ENCODE results near the gene KRT2.

KRT2 gene

DNA sequence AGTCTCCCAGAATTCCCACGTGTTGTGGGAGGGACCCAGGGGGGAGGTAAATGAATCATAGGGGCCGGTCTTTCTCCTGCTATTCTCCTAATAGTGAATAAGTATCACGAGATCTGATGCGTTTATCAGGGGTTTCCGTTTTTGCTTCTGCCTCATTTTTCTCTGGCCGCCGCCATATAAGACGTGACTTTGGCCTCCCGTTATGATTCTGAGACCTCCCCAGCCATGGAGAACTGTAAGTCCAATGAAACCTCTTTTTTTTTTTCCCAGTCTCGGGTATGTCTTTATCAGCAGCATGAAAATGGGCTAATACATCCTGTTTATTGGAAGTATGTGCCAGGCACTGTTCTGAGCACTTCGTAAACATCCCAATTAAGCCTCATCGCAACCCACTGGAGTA, 51.5 kb downstream of the KRT2 start (continued):
- no peak for TF ChIP-seq PATZ1 (CRISPR knock-in tag; IDR thresholded peaks at IDR 0.05; ENCODE audit: borderline replicate concordance)
- TF ChIP-seq SNAI2 (CRISPR knock-in tag; IDR thresholded peaks at IDR 0.05) = no peak

DNA sequence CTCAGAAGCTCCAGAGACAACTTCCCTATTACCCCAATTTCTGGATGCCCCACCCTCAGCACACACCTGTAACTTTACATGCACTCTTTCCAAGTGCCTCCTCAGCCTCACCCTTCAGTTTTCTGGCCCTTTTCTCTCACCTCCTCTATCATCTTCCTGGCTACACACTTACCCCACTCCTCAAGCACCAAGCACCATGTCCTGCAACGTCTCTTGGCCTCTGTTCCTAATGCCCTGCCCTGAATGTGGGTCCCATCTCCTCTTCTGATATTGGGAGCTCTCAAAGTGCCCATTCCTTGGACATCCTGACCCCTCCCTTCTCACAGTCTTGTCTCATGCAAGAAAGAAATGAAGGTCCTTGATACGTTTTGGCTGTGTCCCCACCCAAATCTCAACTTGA, 51.9 kb downstream of the KRT2 start:
- TF ChIP-seq TCF4 (CRISPR knock-in tag; IDR thresholded peaks at IDR 0.05; ENCODE audit: borderline replicate concordance) (no peak), TSHZ2 (CRISPR knock-in tag; IDR thresholded peaks at IDR 0.05) (no peak)
- no peak for ATAC-seq

- TF ChIP-seq PATZ1 (CRISPR knock-in tag; IDR thresholded peaks at IDR 0.05; ENCODE audit: borderline replicate concordance) (no peak), ARNTL (CRISPR knock-in tag; IDR thresholded peaks at IDR 0.05; ENCODE audit: borderline replicate concordance, low read depth) (no peak), ZFP30 (CRISPR knock-in tag; IDR thresholded peaks at IDR 0.05) (no peak), ZNF565 (CRISPR knock-in tag; conservative IDR thresholded peaks at IDR 0.05; ENCODE audit: low read depth) (no peak), TOX (CRISPR knock-in tag; IDR thresholded peaks at IDR 0.05; ENCODE audit: borderline replicate concordance) (no peak), RARB (CRISPR knock-in tag; IDR thresholded peaks at IDR 0.05) (no peak), TSHZ2 (CRISPR knock-in tag; IDR thresholded peaks at IDR 0.05) (no peak), SNAI2 (CRISPR knock-in tag; IDR thresholded peaks at IDR 0.05) (no peak), POU6F1 (CRISPR knock-in tag; IDR thresholded peaks at IDR 0.05; ENCODE audit: borderline replicate concordance, low read depth) (no peak), BACH2 (CRISPR knock-in tag; IDR thresholded peaks at IDR 0.05; ENCODE audit: borderline replicate concordance) (no peak), TCF4 (CRISPR knock-in tag; IDR thresholded peaks at IDR 0.05; ENCODE audit: borderline replicate concordance) (no peak), ZNF8 (CRISPR knock-in tag; IDR thresholded peaks at IDR 0.05) (no peak), CREB5 (CRISPR knock-in tag; IDR thresholded peaks at IDR 0.05; ENCODE audit: low read depth) (no peak), ZNF70 (CRISPR knock-in tag; IDR thresholded peaks at IDR 0.05) (no peak), CSDC2 (CRISPR knock-in tag; IDR thresholded peaks at IDR 0.05) (no peak), ESRRG (CRISPR knock-in tag; IDR thresholded peaks at IDR 0.05) (no peak)
- TF ChIP-seq, protein P1, sequence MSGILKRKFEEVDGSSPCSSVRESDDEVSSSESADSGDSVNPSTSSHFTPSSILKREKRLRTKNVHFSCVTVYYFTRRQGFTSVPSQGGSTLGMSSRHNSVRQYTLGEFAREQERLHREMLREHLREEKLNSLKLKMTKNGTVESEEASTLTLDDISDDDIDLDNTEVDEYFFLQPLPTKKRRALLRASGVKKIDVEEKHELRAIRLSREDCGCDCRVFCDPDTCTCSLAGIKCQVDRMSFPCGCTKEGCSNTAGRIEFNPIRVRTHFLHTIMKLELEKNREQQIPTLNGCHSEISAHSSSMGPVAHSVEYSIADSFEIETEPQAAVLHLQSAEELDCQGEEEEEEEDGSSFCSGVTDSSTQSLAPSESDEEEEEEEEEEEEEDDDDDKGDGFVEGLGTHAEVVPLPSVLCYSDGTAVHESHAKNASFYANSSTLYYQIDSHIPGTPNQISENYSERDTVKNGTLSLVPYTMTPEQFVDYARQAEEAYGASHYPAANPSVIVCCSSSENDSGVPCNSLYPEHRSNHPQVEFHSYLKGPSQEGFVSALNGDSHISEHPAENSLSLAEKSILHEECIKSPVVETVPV (CRISPR knock-in tag; IDR thresholded peaks at IDR 0.05) = no peak
- no peak for ATAC-seq
These were observed 53.0 kb downstream of the KRT2 start for GRCh38 chr12:52598966-52599365.
